ENCODE results near the gene KLHDC1. TPM values are rescaled to one million over a fixed set of nuclear protein-coding genes. Genes with fewer than 3 reads are reported as not detected.

The KLHDC1 gene
- total RNA-seq, 1 donor from 2014 or later, result 6.6 TPM

GRCh38 chr14:49761839-49762551 is 69.1 kb downstream of the KLHDC1 start:
- Mint-ChIP-seq H3K9me3 (no peaks in the 10 kb centered on the region), H3K36me3 (no peaks in the 10 kb centered on the region), H3K27me3 (ENCODE audit: low read depth) (peaks cover 6% of the 10 kb centered on the region), H3K4me3 (no peak overlapping the region), H3K27ac (no peak overlapping the region), H3K4me1 (peaks cover 4% of the 10 kb centered on the region)
- no peak for DNase-seq (ENCODE audit: low spot score in 2 of 2, unreplicated experiment in 2 of 2)
- no peak for TF ChIP-seq CTCF (IDR thresholded peaks at IDR 0.05; ENCODE audit: unreplicated experiment)

- Mint-ChIP-seq H3K4me3 (peak overlapping the region; percentile 87), H3K9me3 (no peaks in the 10 kb centered on the region), H3K27me3 (ENCODE audit: low read depth) (no peaks in the 10 kb centered on the region), H3K27ac (peak overlapping the region; percentile 98), H3K4me1 (peaks cover 30% of the 10 kb centered on the region), H3K36me3 (peaks cover 2% of the 10 kb centered on the region)
- DNase-seq (ENCODE audit: low spot score in 2 of 2, unreplicated experiment in 2 of 2), result no peak
- TF ChIP-seq CTCF (IDR thresholded peaks at IDR 0.05; ENCODE audit: unreplicated experiment), result no peak
These were observed 73.9 kb downstream of the KLHDC1 start for GRCh38 chr14:49766839-49767238.

- Mint-ChIP-seq H3K27ac (peak overlapping the region; percentile 98), H3K4me3 (peak overlapping the region; percentile 87), H3K27me3 (ENCODE audit: low read depth) (no peaks in the 10 kb centered on the region), H3K36me3 (peaks cover 2% of the 10 kb centered on the region), H3K9me3 (no peaks in the 10 kb centered on the region), H3K4me1 (peaks cover 30% of the 10 kb centered on the region)
- TF ChIP-seq CTCF (IDR thresholded peaks at IDR 0.05; ENCODE audit: unreplicated experiment), result peak; percentile 19
- DNase-seq (ENCODE audit: low spot score in 2 of 2, unreplicated experiment in 2 of 2), result no peak
These were observed 74.3 kb downstream of the KLHDC1 start for GRCh38 chr14:49767270-49767570.

- Mint-ChIP-seq H3K4me1 (peaks cover 30% of the 10 kb centered on the region), H3K27me3 (ENCODE audit: low read depth) (no peaks in the 10 kb centered on the region), H3K27ac (peak within 1 kb of the TSS; percentile 100), H3K4me3 (peak within 1 kb of the TSS; percentile 94), H3K36me3 (peaks cover 2% of the 10 kb centered on the region), H3K9me3 (no peaks in the 10 kb centered on the region)
- DNase-seq (ENCODE audit: low spot score in 2 of 2, unreplicated experiment in 2 of 2), result peak; percentile 70 to 88
- no peak for TF ChIP-seq CTCF (IDR thresholded peaks at IDR 0.05; ENCODE audit: unreplicated experiment)
These were observed 74.8 kb downstream of the KLHDC1 start, which contains the start of gene KLHDC2 for GRCh38 chr14:49767571-49768300. KLHDC2 (plus strand) TSS chr14:49768153; CDS start chr14:49768469, 316 bp downstream.

GRCh38 chr14:49768301-49769121 is 75.6 kb downstream of the KLHDC1 start:
- H3K4me1 Mint-ChIP-seq, result peaks cover 30% of the 10 kb centered on the region
- no peaks in the 10 kb centered on the region for H3K27me3 Mint-ChIP-seq (ENCODE audit: low read depth)
- peak; percentile 25 to 40 for DNase-seq (ENCODE audit: low spot score in 2 of 2, unreplicated experiment in 2 of 2)
- H3K27ac Mint-ChIP-seq, result peak overlapping the region; percentile 100
- H3K4me3 Mint-ChIP-seq, result peak overlapping the region; percentile 94
- TF ChIP-seq CTCF (IDR thresholded peaks at IDR 0.05; ENCODE audit: unreplicated experiment), result no peak
- H3K9me3 Mint-ChIP-seq, result no peaks in the 10 kb centered on the region
- peaks cover 2% of the 10 kb centered on the region for H3K36me3 Mint-ChIP-seq
